H4 (cell line): ENCODE measurements around the gene YY2. TPM values are rescaled to one million over a fixed set of nuclear protein-coding genes. Genes with fewer than 3 reads are reported as not detected.
"Not testable (repeated sequence)": the region's sequence is repeated elsewhere in the genome, so short reads cannot be mapped to it uniquely, and the experiment has no call there.

Experiments used
- DNase-seq: peaks from one replicate; pipeline ENCODE4 v3.0.0-alpha.2; 2015; ENCODE audit warnings: low spot score
- total RNA-seq: library from RNA; depleted of rRNA; stranded (reverse); fragments of >200 nt; shearing (Covaris generic); gene quantifications from 2 replicates; pipeline ENCODE4 v1.2.3, GENCODE V29; 2014; rRNA removed

The YY2 gene
- total RNA-seq, 1 experiment from 2014 or later = 2.1 TPM

DNA sequence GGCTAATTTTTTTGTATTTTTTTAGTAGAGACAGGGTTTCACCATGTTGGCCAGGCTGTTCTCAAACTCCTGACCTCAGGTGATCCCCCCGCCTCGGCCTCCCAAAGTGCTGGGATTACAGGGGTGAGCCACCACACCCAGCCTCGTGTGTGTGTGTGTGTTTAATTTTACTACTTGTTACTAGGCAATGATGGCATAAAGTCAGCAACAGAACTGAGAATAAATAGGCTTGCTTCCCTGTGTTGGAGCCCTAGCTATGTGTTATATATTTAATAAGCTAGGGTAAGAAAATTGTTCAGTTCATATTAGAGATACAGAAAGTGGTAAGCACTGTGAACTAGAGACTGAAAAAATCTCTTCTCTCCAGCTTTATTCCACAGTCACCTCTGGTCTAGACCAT lies 18.4 kb downstream of the YY2 start:
- not testable (repeated sequence) for DNase-seq

DNA sequence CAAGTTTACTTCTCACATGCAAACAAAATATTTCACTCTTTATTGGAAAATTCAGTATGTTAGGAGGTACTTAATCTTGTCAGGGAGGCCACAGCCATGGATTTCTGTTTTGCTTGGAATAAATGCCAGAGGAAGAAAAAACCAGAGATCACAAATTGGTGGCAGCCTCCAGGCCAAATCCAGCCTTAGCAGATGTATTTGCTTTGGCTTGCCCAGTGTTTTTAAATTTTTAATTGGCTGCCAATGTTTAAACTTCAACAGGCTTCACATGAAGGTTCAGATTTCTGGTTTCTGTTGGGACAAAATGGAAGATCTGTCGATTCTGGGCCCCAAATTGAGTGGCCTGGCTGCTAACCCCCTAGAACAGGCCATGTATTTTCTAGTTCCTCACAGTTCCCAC lies 19.2 kb downstream of the YY2 start:
- no peak for DNase-seq

DNA sequence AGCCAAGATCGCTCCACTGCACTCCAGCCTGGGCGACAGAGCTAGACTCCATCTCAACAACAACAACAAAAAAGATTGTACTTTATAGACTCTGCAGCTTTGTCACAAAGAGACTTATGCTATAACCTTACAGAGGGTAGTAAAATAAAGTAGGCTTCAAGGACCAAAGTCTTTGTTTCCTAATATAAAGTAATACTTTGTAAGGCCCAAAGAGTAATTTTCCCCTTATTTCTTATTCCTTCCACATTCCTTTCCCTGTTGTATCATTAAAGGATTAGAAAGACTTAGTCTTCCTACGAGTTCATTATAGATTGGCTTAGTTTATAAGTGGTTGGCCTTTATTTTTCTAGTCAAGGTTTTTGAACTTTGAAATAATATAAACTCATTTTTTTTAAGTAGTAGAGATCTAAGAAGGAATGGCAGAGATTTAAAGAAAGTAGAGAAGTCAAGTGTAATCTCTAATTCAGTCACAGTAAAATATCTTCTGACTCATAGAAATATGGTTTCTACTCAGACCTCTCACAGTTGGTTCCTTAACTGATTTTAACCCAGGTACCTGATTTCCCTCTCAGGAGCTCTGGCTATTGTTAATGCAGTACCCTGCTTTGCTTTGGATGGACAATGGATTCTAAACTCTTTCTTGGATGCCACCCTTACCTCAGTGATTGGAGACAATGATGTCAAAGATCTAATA lies 26.2 kb downstream of the YY2 start:
- no peak for DNase-seq

DNA sequence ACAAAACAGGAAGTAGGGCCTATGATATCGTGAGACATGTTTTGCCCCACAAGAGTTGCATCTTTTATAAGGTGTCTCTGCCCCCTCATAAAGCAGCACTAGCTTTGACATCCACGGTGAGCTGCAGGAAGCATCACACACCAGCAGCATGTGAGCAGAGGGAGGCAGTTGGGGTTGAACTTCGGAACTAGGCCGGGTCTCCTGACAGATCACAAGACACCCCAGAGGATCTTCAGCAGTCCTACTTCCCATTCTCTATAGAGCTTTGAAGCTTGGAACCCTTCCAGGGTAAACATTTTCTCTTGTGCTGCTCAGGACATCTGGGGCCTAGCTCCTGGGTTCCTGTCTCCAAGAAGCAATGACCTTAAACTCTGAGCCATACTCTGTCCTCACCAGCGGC lies 27.5 kb downstream of the YY2 start:
- no peak for DNase-seq

DNA sequence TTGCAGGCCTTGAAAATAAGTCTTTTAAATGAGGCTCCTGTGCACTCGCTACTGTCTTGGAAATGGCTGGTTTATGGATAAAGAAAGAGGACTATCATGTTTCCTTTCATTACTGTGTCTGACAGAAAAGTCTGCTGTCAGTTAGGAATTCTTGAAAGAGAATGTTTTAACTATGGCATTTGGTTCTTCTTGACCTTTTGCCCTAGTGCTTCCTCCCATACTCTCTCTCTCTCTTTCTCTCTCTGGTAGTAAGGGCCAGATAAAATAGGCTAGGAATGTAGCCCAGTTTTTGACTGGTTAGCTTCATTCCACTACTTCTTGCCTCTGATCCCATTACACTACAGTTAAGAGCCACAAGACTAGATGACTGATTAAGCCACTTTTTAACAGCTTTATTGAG lies 29.8 kb downstream of the YY2 start:
- no peak for DNase-seq

DNA sequence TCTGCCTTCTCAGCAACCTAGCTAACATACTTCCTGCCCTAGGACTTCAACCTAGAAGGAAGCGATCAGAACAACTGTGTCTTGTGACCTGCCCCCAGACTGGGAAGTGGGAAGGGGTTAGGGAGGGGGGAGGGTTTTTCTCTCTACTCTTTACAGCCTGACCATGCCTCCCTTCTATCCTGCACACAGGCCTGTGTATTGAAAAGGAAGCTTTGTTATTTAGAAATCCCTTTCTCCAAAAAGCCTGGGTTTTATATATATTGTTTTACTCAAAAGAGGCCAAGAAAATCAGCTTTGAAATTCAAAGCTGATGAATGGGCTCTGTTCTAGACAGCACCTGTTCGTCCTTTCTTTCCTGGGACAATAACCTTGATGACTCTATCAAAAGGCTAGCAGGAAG lies 49.5 kb downstream of the YY2 start:
- no peak for DNase-seq

DNA sequence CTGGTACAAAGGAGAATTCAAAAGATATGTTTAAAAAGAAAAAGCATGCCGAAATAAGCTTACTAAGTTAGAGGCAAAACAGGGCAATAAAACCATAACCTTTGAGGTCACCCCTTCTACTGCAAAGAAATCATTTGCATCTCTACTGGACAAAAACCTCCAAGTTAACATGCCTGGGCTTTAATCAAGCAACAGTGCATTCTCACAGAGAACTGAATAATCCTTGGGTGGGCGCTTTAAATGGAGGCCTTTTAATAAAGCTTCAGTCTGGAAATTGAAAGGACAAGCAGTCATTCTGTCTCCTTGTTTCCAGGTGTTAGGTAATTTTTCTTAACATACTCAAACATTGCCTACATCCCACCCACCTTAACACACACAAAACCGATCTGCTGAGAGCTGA lies 50.2 kb downstream of the YY2 start:
- DNase-seq = no peak

DNA sequence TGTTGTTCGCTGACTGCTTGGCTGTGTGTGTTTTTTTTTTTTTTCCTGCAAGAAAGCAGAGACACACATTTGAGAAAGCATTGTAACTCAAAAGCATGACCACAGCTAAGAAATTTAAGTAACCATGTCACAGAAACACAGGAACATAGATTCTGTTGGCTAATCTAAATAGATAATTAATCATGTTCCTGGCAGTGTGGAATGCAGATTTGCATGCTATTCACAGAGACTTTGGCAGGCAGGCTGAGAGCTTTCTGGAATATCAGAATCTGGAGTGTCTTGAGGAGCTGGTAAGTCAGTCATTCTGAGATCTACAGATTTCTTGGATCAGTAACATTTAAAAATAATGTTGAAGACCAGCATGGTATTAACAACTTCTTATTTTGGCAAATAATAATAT lies 51.5 kb downstream of the YY2 start:
- DNase-seq = no peak

Other genes with a start within 250 kb of the YY2 start
- gene KLHL34, start 197.7 kb upstream of the YY2 start, total RNA-seq = not detected in 2 replicates
- 2.0 and 2.1 TPM in 2 replicates for gene SMPX, start 97.9 kb upstream of the YY2 start, total RNA-seq
- gene MBTPS2, start 16.4 kb upstream of the YY2 start, total RNA-seq = 7.6 and 7.8 TPM in 2 replicates
- gene SMS, start 84.7 kb downstream of the YY2 start, total RNA-seq = 188 and 213 TPM in 2 replicates
- 0.85 and 1.3 TPM in 2 replicates for gene PHEX, start 176.3 kb downstream of the YY2 start, total RNA-seq